Panc1 (cell line): ENCODE results near the gene HCRTR1. TPM values are rescaled to one million over a fixed set of nuclear protein-coding genes. Genes with fewer than 3 reads are reported as not detected.

Source experiments
- ATAC-seq: fragments of 200-7000 bp; cut with Tn5 transposase; 2 replicates; pipeline ENCODE4 v1.9.1; 2020; ENCODE audit warnings: mild to moderate bottlenecking, moderate library complexity
- BruUV-seq: library from RNA; stranded (reverse); fragments of 400-500 nt; replicated peaks from 2 replicates; lab custom pipeline; 2021; lab: Mats Ljungman, UMichigan
- CTCF ChIA-PET: fragments of 300-600 bp; sonication (Branson Sonifier 250); formaldehyde crosslinking; loops from one replicate; lab custom pipeline; 2022; ENCODE audit warnings: antibody characterized with exemption; lab: Charles Lee
- POLR2A ChIA-PET: fragments of 300-600 bp; sonication (Branson Sonifier 250); formaldehyde crosslinking; loops from one replicate; lab custom pipeline; 2022; ENCODE audit warnings: antibody characterized with exemption; lab: Charles Lee
- DNase-seq: peaks from one replicate; pipeline ENCODE4 v3.0.0-alpha.2; 2010; ENCODE audit warnings: low read depth, low spot score
- H3K27ac ChIP-seq: 2 replicates; pipeline ENCODE4 v1.5.1; 2011; ENCODE audit warnings: mild to moderate bottlenecking, low read length, inconsistent platforms
- H3K27me3 ChIP-seq: fragments of 200-500 bp; sonication (Bioruptor generic); 2 replicates; pipeline ENCODE4 v1.6.0; 2014; ENCODE audit warnings: low read length, inconsistent platforms; ENCODE audit not compliant: control insufficient read depth, insufficient read depth
- H3K36me3 ChIP-seq: fragments of 200-500 bp; sonication (Bioruptor generic); 2 replicates; pipeline ENCODE4 v1.5.1; 2014; ENCODE audit warnings: inconsistent platforms, mild to moderate bottlenecking, low read length, moderate library complexity; ENCODE audit not compliant: control insufficient read depth, insufficient read depth
- H3K4me1 ChIP-seq: 2 replicates; pipeline ENCODE4 v1.5.1; 2011; ENCODE audit warnings: inconsistent platforms, mild to moderate bottlenecking, low read length, moderate library complexity; ENCODE audit not compliant: control insufficient read depth, insufficient read depth
- H3K4me3 ChIP-seq, 2 experiments: 2 replicates each; pipeline ENCODE4 v1.5.1; 2011 to 2012; ENCODE audit warnings: low read depth in 2 of 2, low read length in 2 of 2, mild to moderate bottlenecking in 2 of 2, inconsistent platforms in 1 of 2, moderate library complexity in 1 of 2
- H3K9me3 ChIP-seq: fragments of 200-500 bp; sonication (Bioruptor generic); 2 replicates; pipeline ENCODE4 v1.5.1; 2014; ENCODE audit warnings: low read depth, mild to moderate bottlenecking, inconsistent platforms, low read length, moderate library complexity; ENCODE audit not compliant: control insufficient read depth, insufficient read depth
- POLR2AphosphoS5 ChIP-seq: IDR thresholded peaks from 2 replicates; pipeline ENCODE4 v1.6.1; 2012; ENCODE audit warnings: mild to moderate bottlenecking, low read depth, low read length, moderate library complexity
- SIN3A ChIP-seq: IDR thresholded peaks from 2 replicates; pipeline ENCODE4 v1.6.1; 2012; ENCODE audit warnings: low read depth, mild to moderate bottlenecking, low read length, moderate library complexity, borderline replicate concordance; ENCODE audit not compliant: insufficient read depth
- TCF7L2 ChIP-seq: IDR thresholded peaks from 2 replicates; pipeline ENCODE4 v1.6.1; 2011; ENCODE audit warnings: mild to moderate bottlenecking, low read depth, low read length, inconsistent platforms
- in situ Hi-C: cut with HindIII; loops from 2 replicates; pipeline ENCODE4 v1.10.0; 2016; ENCODE audit warnings: low sequenced_read_pairs, low pct_unique_long_range_greater_than_20kb
- intact Hi-C: fragments of 100-400 bp; cut with micrococcal nuclease; formaldehyde crosslinking; loops from one replicate; pipeline ENCODE4 v1.10.0; 2022; ENCODE audit not compliant: unreplicated experiment
- total RNA-seq: library from RNA; stranded (reverse); gene quantifications from one replicate; pipeline ENCODE4 v1.2.1, GENCODE V29; 2021; ENCODE audit not compliant: unreplicated experiment
- TF ChIP-seq, protein P1 (sequence below), 2 experiments: IDR thresholded peaks; 2 replicates each; pipeline ENCODE4 v1.6.1; 2011 to 2012; ENCODE audit warnings: low read depth in 2 of 2, control low read depth in 1 of 2, low read length in 1 of 2, mild to moderate bottlenecking in 1 of 2, moderate library complexity in 1 of 2; ENCODE audit not compliant: insufficient read depth in 1 of 2
- TF ChIP-seq, protein P2 (sequence below): fragments of 450-650 bp; IDR thresholded peaks from 2 replicates; pipeline ENCODE4 v1.5.1; 2017; ENCODE audit warnings: mild to moderate bottlenecking

HCRTR1 gene
- total RNA-seq, 1 experiment from 2014 or later = 0.18 TPM

GRCh38 chr1:31666263-31666963 is 48.9 kb downstream of the HCRTR1 start:
- ChIA-PET POLR2A (no interaction called here), CTCF (interaction anchor here (1.0 to 2.0 kb wide), 3 partner anchors 35 to 123 kb away, joined by 3 to 7 read pairs (median 6); no protein-coding TSS in a partner anchor)
- no peaks in the 10 kb centered on the region for H3K27me3 ChIP-seq
- no peak for DNase-seq
- no TSS peak for BruUV-seq
- in situ Hi-C loops (no loop called here), intact Hi-C loops (loop anchor here (10.0 kb wide), 1 partner anchor 78 kb away; no protein-coding TSS in a partner anchor)
- H3K36me3 ChIP-seq = no peaks in the 10 kb centered on the region
- H3K4me1 ChIP-seq = peaks cover 43% of the 10 kb centered on the region
- ATAC-seq = peak; percentile 57
- peak overlapping the region; percentile 64 for H3K27ac ChIP-seq
- H3K4me3 ChIP-seq = no peak overlapping the region
- TF ChIP-seq POLR2AphosphoS5 = no peak
- TF ChIP-seq SIN3A = no peak
- TF ChIP-seq, protein P1, sequence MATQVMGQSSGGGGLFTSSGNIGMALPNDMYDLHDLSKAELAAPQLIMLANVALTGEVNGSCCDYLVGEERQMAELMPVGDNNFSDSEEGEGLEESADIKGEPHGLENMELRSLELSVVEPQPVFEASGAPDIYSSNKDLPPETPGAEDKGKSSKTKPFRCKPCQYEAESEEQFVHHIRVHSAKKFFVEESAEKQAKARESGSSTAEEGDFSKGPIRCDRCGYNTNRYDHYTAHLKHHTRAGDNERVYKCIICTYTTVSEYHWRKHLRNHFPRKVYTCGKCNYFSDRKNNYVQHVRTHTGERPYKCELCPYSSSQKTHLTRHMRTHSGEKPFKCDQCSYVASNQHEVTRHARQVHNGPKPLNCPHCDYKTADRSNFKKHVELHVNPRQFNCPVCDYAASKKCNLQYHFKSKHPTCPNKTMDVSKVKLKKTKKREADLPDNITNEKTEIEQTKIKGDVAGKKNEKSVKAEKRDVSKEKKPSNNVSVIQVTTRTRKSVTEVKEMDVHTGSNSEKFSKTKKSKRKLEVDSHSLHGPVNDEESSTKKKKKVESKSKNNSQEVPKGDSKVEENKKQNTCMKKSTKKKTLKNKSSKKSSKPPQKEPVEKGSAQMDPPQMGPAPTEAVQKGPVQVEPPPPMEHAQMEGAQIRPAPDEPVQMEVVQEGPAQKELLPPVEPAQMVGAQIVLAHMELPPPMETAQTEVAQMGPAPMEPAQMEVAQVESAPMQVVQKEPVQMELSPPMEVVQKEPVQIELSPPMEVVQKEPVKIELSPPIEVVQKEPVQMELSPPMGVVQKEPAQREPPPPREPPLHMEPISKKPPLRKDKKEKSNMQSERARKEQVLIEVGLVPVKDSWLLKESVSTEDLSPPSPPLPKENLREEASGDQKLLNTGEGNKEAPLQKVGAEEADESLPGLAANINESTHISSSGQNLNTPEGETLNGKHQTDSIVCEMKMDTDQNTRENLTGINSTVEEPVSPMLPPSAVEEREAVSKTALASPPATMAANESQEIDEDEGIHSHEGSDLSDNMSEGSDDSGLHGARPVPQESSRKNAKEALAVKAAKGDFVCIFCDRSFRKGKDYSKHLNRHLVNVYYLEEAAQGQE (IDR thresholded peaks at IDR 0.05; ENCODE audit: insufficient read depth in 1 of 2, low read depth in 2 of 2, low read length in 1 of 2) = no peak
- TF ChIP-seq TCF7L2 = no peak
- TF ChIP-seq, protein P2, sequence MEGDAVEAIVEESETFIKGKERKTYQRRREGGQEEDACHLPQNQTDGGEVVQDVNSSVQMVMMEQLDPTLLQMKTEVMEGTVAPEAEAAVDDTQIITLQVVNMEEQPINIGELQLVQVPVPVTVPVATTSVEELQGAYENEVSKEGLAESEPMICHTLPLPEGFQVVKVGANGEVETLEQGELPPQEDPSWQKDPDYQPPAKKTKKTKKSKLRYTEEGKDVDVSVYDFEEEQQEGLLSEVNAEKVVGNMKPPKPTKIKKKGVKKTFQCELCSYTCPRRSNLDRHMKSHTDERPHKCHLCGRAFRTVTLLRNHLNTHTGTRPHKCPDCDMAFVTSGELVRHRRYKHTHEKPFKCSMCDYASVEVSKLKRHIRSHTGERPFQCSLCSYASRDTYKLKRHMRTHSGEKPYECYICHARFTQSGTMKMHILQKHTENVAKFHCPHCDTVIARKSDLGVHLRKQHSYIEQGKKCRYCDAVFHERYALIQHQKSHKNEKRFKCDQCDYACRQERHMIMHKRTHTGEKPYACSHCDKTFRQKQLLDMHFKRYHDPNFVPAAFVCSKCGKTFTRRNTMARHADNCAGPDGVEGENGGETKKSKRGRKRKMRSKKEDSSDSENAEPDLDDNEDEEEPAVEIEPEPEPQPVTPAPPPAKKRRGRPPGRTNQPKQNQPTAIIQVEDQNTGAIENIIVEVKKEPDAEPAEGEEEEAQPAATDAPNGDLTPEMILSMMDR = no peak
- no peaks in the 10 kb centered on the region for H3K9me3 ChIP-seq

- in situ Hi-C loops = no loop called here
- Histone ChIP-seq H3K36me3 (no peaks in the 10 kb centered on the region), H3K4me3 (no peak overlapping the region), H3K4me1 (peaks cover 43% of the 10 kb centered on the region), H3K27ac (peak overlapping the region; percentile 64), H3K9me3 (no peaks in the 10 kb centered on the region), H3K27me3 (no peaks in the 10 kb centered on the region)
- TF ChIP-seq POLR2AphosphoS5 (no peak), SIN3A (no peak)
- TF ChIP-seq, protein P1 (IDR thresholded peaks at IDR 0.05; ENCODE audit: insufficient read depth in 1 of 2, low read depth in 2 of 2, low read length in 1 of 2) = no peak
- no TSS peak for BruUV-seq
- CTCF ChIA-PET = no interaction called here
- no peak for DNase-seq
- ATAC-seq = no peak
- intact Hi-C loops = loop anchor here (10.0 kb wide), 1 partner anchor 78 kb away; no protein-coding TSS in a partner anchor
- POLR2A ChIA-PET = interaction anchor here (0.8 kb wide), 1 partner anchor 231 kb away, joined by 3 read pairs; no protein-coding TSS in a partner anchor
These were observed 49.7 kb downstream of the HCRTR1 start for GRCh38 chr1:31667065-31667785.
